Ascending aorta (tissue), 2 donors: ENCODE measurements around the gene LIPM. TPM values are rescaled to one million over a fixed set of nuclear protein-coding genes. Genes with fewer than 3 reads are reported as not detected.

ENCODE experiments used
- DNase-seq, 2 donors: peaks; one replicate each; pipeline ENCODE4 v3.0.0-alpha.2; 2019; ENCODE audit warnings: low spot score in 2 of 2
- H3K27ac ChIP-seq, 2 donors: fragments of 200-600 bp; sonication (generic); one replicate each; pipeline ENCODE4 v1.5.1; 2016 to 2017; ENCODE audit warnings: mild to moderate bottlenecking in 1 of 2
- H3K27me3 ChIP-seq: fragments of 200-600 bp; sonication (generic); one replicate; pipeline ENCODE4 v1.5.1; 2017
- H3K36me3 ChIP-seq, 2 donors: fragments of 200-600 bp; sonication (generic); one replicate each; pipeline ENCODE4 v1.5.1; 2016
- H3K4me1 ChIP-seq, 2 donors: fragments of 200-600 bp; sonication (generic); one replicate each; pipeline ENCODE4 v1.5.1; 2016 to 2017; ENCODE audit warnings: mild to moderate bottlenecking in 1 of 2
- H3K4me3 ChIP-seq, 2 donors: fragments of 200-600 bp; sonication (generic); one replicate each; pipeline ENCODE4 v1.5.1; 2016 to 2017; ENCODE audit warnings: mild to moderate bottlenecking in 1 of 2
- H3K9me3 ChIP-seq, 2 donors: fragments of 200-600 bp; sonication (generic); one replicate each; pipeline ENCODE4 v1.5.1; 2016
- CTCF ChIP-seq, 3 experiments: fragments of 200-600 bp in 2 of 3; fragments of 450-650 bp in 1 of 3; sonication (generic) in 2 of 3; IDR thresholded peaks; one replicate each; pipeline ENCODE4 v1.5.1; 2016 to 2019; ENCODE audit warnings: antibody characterized with exemption in 3 of 3, mild to moderate bottlenecking in 1 of 3, moderate library complexity in 1 of 3
- intact Hi-C: fragments of 100-400 bp; cut with DNase I; formaldehyde crosslinking; loops from one replicate; pipeline ENCODE4 v1.15.1; 2023
- total RNA-seq: library from RNA; depleted of rRNA; stranded (reverse); fragments of >200 nt; gene quantifications from one replicate; pipeline ENCODE4 v1.1.0, GENCODE V29; 2016

LIPM gene
- total RNA-seq: not detected

DNA sequence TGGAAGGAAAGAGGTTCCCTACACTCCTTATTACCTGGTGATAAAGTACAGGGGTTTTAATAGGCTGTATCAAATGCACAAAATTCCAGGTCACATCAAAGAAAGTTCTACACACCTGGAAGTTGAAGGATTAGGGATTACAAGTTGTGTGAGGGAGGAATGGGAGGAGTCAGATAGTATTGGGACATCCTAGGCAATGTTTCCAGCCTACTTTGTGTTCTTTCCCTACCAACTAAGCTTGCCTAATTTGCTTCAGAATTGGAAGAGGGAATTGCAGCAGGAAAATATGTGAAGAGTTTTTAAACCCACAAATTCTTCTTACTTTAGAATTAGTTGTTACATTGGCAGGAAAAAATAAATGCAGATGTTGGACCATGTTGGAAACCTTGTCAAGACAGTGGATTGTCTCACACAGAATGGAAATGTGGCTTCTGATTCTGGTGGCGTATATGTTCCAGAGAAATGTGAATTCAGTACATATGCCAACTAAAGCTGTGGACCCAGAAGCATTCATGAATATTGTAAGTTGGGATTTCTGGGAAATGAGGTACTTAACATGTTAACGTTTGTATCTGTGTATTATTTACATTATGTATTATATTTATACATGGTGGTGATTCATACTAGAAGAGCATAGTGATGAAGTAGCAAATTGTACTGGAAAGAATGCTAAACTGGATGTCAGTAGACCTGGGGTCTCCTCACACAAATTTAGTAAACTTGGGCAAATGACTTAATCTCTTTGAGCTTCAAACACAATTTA is at the start of gene LIPM:
Gene LIPM, plus strand, starts transcription at position 208 of the 763 bp plus-strand sequence. Its CDS starts 167 bp downstream, at position 375.
- no peak for DNase-seq
- H3K27ac ChIP-seq: no peak within 1 kb of the TSS
- H3K36me3 ChIP-seq: no peaks in the 10 kb centered on the region
- H3K27me3 ChIP-seq: no peaks in the 10 kb centered on the region
- no peaks in the 10 kb centered on the region for H3K4me1 ChIP-seq
- no peak for TF ChIP-seq CTCF (IDR thresholded peaks at IDR 0.05)
- intact Hi-C loops: no loop called here
- H3K4me3 ChIP-seq: no peak within 1 kb of the TSS
- no peaks in the 10 kb centered on the region for H3K9me3 ChIP-seq

- Histone ChIP-seq H3K4me3 (no peak overlapping the region), H3K9me3 (no peaks in the 10 kb centered on the region), H3K36me3 (no peaks in the 10 kb centered on the region), H3K27me3 (no peaks in the 10 kb centered on the region), H3K27ac (no peak overlapping the region), H3K4me1 (no peaks in the 10 kb centered on the region)
- DNase-seq: no peak
- TF ChIP-seq CTCF (IDR thresholded peaks at IDR 0.05): no peak
- intact Hi-C loops: no loop called here
Measured at GRCh38 chr10:88754287-88754686, 48.2 kb upstream of the LIPM start.

DNA sequence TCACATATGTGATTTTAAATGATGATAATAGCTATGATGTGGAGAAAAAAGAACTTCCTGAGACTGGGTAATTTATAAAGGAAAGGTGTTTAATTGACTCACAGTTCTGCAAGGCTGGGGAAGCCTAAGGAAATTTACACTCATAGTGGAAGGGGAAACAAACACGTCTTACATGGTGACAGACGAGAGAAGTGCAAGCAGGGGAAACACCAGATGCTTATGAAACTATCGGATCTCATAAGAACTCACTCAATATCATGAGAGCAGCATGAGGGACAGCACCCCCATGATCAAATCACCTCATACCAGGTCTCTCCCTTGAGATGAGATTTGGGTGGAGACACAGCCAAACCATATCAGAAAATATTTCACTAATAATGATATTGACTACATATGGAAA is 46.8 kb upstream of the LIPM start:
- H3K27ac ChIP-seq: no peak overlapping the region
- no peak for TF ChIP-seq CTCF (IDR thresholded peaks at IDR 0.05)

DNA sequence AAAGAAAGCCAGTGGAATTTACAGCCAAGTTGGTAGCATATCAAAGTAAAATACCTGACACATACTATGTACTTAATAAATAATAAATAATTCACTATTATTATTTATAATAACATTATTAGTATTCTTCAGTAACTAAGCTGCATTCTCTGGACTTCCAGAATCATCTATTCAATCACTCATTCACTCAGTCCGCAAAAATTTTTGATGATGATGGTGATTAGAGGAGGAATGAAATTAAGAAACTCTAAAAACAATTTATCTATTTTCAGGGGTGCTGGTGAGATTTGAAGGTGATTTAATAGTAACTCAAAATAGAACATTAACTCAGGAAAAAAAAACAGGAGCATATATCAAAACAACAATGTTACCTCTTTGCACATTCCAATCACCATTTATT is 45.9 kb upstream of the LIPM start:
- intact Hi-C loops: no loop called here
- H3K27me3 ChIP-seq: no peaks in the 10 kb centered on the region
- TF ChIP-seq CTCF (IDR thresholded peaks at IDR 0.05): no peak
- H3K36me3 ChIP-seq: no peaks in the 10 kb centered on the region
- H3K4me1 ChIP-seq: no peaks in the 10 kb centered on the region
- H3K4me3 ChIP-seq: no peak overlapping the region
- DNase-seq: no peak
- H3K27ac ChIP-seq: no peak overlapping the region
- no peaks in the 10 kb centered on the region for H3K9me3 ChIP-seq

More for the DNA sequence above, 46.8 kb upstream of the LIPM start:
- Histone ChIP-seq H3K9me3 (no peaks in the 10 kb centered on the region), H3K36me3 (no peaks in the 10 kb centered on the region), H3K4me3 (no peak overlapping the region), H3K4me1 (no peaks in the 10 kb centered on the region), H3K27me3 (no peaks in the 10 kb centered on the region)
- no peak for DNase-seq
- intact Hi-C loops: no loop called here

DNA sequence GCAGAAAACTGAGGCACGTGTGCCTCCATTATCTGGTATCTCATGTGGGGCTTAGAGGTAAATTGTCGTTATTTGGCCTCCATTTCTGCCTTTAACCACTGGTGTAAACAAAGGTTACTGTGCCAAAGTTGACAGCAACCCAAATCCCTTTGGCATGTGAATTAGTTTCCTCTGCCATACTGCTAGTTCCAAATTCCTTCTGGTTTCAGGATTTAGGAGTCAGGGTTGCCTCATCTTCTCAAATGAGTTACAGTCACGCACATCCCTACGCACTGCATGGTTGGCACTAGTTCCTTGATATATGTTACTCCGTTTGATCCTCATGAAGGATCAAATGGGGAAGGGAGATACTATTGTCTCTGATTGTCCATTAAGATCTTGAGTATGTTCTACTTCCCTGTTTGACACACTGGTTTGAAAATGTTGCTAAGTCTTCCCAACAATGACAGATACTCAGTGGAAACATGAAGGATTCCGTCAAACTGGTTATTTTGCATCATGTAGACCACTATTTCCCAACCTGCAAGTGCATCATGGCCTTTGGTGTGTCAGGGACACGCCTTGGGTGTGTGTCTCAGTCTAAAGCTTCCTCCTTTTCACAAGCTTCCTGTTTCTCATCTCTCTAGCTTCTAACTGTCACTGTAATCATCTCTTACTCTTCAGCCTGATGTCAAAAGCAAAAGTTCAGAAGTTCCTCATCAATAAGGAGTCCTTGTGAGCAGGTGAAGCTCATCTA is 43.0 kb upstream of the LIPM start, which contains the start of gene LIPN:
Gene LIPN, plus strand, starts transcription at position 655 of the 736 bp plus-strand sequence. CDS start 1,386 bp downstream, outside the sequence.
- no peak for DNase-seq

More for the DNA sequence above, 43.0 kb upstream of the LIPM start, which contains the start of gene LIPN:
- Histone ChIP-seq H3K4me1 (no peaks in the 10 kb centered on the region), H3K36me3 (no peaks in the 10 kb centered on the region), H3K27me3 (no peaks in the 10 kb centered on the region), H3K4me3 (no peak within 1 kb of the TSS), H3K9me3 (no peaks in the 10 kb centered on the region), H3K27ac (no peak within 1 kb of the TSS)
- TF ChIP-seq CTCF (IDR thresholded peaks at IDR 0.05): no peak
- intact Hi-C loops: no loop called here
